ENCODE data around the gene ANAPC16. TPM values are rescaled to one million over a fixed set of nuclear protein-coding genes. Genes with fewer than 3 reads are reported as not detected.

ANAPC16 gene
- polyA plus RNA-seq, 2 of the 4 experiments (the other 2 are of a cell fraction): 75.1 to 165 TPM

DNA sequence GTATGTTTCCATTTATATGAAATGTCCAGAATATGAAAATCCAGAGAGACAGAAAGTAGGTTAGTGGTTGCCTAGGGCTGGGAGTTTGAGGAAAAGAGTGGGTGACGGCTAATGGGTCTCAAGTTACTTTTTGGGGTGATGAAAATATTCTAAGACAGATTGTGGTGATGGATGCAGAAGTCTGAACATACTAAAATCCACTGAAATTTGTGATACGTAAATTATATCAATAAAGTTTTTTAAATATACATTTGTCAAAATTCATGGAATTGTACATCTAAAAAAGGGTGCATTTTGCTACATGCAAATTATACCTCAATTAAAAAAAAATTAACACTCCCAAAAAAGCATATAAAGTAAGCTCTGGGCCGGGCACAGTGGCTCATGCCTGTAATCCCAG, 67.3 kb downstream of the ANAPC16 start:
- peaks cover 40% of the 10 kb centered on the region for H3K4me1 ChIP-seq
- WGBS (ENCODE audit: missing lambda C conversion rate): 74% methylated on average over 3 of the region's 3 CpGs
- no peak overlapping the region for H3K4me3 ChIP-seq
- H3K9me3 ChIP-seq: no peaks in the 10 kb centered on the region
- no peak overlapping the region for H3K4me2 ChIP-seq
- POLR2A ChIA-PET: interaction anchor here (0.6 to 4.7 kb wide), 3 partner anchors 10 to 40 kb away, joined by 4 to 23 read pairs (median 18); partner anchors contain the start of gene DDIT4
- TF ChIP-seq HOXB5 (CRISPR knock-in tag; IDR thresholded peaks at IDR 0.05) (no peak), EP300 (IDR thresholded peaks at IDR 0.05) (no peak), SREBF2 (IDR thresholded peaks at IDR 0.05) (no peak), KDM5A (IDR thresholded peaks at IDR 0.05) (no peak), NFE2L2 (conservative IDR thresholded peaks at IDR 0.05; ENCODE audit: low read length) (no peak), CEBPB (IDR thresholded peaks at IDR 0.05) (no peak), ZNF302 (CRISPR knock-in tag; IDR thresholded peaks at IDR 0.05) (no peak), EHMT2 (IDR thresholded peaks at IDR 0.05; ENCODE audit: low read depth) (no peak), BHLHE40 (IDR thresholded peaks at IDR 0.05; ENCODE audit: low read depth, low read length) (no peak), HEYL (CRISPR knock-in tag; IDR thresholded peaks at IDR 0.05) (no peak)
- TF ChIP-seq, protein P1, sequence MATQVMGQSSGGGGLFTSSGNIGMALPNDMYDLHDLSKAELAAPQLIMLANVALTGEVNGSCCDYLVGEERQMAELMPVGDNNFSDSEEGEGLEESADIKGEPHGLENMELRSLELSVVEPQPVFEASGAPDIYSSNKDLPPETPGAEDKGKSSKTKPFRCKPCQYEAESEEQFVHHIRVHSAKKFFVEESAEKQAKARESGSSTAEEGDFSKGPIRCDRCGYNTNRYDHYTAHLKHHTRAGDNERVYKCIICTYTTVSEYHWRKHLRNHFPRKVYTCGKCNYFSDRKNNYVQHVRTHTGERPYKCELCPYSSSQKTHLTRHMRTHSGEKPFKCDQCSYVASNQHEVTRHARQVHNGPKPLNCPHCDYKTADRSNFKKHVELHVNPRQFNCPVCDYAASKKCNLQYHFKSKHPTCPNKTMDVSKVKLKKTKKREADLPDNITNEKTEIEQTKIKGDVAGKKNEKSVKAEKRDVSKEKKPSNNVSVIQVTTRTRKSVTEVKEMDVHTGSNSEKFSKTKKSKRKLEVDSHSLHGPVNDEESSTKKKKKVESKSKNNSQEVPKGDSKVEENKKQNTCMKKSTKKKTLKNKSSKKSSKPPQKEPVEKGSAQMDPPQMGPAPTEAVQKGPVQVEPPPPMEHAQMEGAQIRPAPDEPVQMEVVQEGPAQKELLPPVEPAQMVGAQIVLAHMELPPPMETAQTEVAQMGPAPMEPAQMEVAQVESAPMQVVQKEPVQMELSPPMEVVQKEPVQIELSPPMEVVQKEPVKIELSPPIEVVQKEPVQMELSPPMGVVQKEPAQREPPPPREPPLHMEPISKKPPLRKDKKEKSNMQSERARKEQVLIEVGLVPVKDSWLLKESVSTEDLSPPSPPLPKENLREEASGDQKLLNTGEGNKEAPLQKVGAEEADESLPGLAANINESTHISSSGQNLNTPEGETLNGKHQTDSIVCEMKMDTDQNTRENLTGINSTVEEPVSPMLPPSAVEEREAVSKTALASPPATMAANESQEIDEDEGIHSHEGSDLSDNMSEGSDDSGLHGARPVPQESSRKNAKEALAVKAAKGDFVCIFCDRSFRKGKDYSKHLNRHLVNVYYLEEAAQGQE (IDR thresholded peaks at IDR 0.05): no peak
- TF ChIP-seq, protein P2, sequence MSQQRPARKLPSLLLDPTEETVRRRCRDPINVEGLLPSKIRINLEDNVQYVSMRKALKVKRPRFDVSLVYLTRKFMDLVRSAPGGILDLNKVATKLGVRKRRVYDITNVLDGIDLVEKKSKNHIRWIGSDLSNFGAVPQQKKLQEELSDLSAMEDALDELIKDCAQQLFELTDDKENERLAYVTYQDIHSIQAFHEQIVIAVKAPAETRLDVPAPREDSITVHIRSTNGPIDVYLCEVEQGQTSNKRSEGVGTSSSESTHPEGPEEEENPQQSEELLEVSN (IDR thresholded peaks at IDR 0.05; ENCODE audit: borderline replicate concordance, low read depth): no peak
- FAIRE-seq (no peak), ATAC-seq (no peak), DNase-seq (ENCODE audit: low read depth in 1 of 2, low spot score in 1 of 2) (no peak)
- H3K27ac ChIP-seq: peak overlapping the region in 1 of 2 experiments; percentile 24; a peak in 1 of 6 replicates
- CTCF ChIA-PET: interaction anchor here (0.6 to 5.5 kb wide), 6 partner anchors 9 to 54 kb away, joined by 3 to 40 read pairs (median 4); partner anchors contain the start of gene DDIT4

Small RNA genes lying within 50 kb of the gene (small RNA-seq; reads per million reads assigned to genes)
- gene RF00019: 0 reads per million in 6 experiments
- gene RF00340: 0 reads per million in 6 experiments

Other genes with a start within 250 kb of the ANAPC16 start
- gene SPOCK2, start 127.5 kb upstream of the ANAPC16 start, polyA plus RNA-seq (2011; rRNA removed): 0.52 and 0.61 TPM in 2 replicates
- 0.55 to 0.73 TPM (median 0.67 TPM) in 3 replicates for gene SPOCK2, start 127.5 kb upstream of the ANAPC16 start, polyA plus RNA-seq (2017; fragmentation: RNase III; extraction: RNeasy Plus Mini Kit Qiagen cat#74134 plus additional on column Dnase treatment)
- gene ASCC1, start 264 bp downstream of the ANAPC16 start, polyA plus RNA-seq (2011; rRNA removed): 82.3 and 83.7 TPM in 2 replicates
- gene ASCC1, start 264 bp downstream of the ANAPC16 start, polyA plus RNA-seq (2017; fragmentation: RNase III; extraction: RNeasy Plus Mini Kit Qiagen cat#74134 plus additional on column Dnase treatment): 56.2 to 58.9 TPM (median 56.5 TPM) in 3 replicates
- gene DDIT4, start 57.9 kb downstream of the ANAPC16 start, polyA plus RNA-seq (2011; rRNA removed): 329 and 392 TPM in 2 replicates
- 188 to 239 TPM (median 238 TPM) in 3 replicates for gene DDIT4, start 57.9 kb downstream of the ANAPC16 start, polyA plus RNA-seq (2017; fragmentation: RNase III; extraction: RNeasy Plus Mini Kit Qiagen cat#74134 plus additional on column Dnase treatment)
- gene DNAJB12, start 138.9 kb downstream of the ANAPC16 start, polyA plus RNA-seq (2011; rRNA removed): 21.5 and 24.4 TPM in 2 replicates
- 26.1 to 28.5 TPM (median 26.7 TPM) in 3 replicates for gene DNAJB12, start 138.9 kb downstream of the ANAPC16 start, polyA plus RNA-seq (2017; fragmentation: RNase III; extraction: RNeasy Plus Mini Kit Qiagen cat#74134 plus additional on column Dnase treatment)

Measured in A549 (cell line).